Caco-2 (cell line): ENCODE measurements around the gene IQUB. TPM values are rescaled to one million over a fixed set of nuclear protein-coding genes. Genes with fewer than 3 reads are reported as not detected.

Source experiments
- BruUV-seq: library from RNA; stranded (reverse); fragments of 400-500 nt; replicated peaks from 2 replicates; lab custom pipeline; 2021; lab: Mats Ljungman, UMichigan
- CTCF ChIA-PET: fragments of 300-600 bp; sonication (Branson Sonifier 250); formaldehyde crosslinking; loops from one replicate; lab custom pipeline; 2022; ENCODE audit warnings: antibody characterized with exemption; lab: Charles Lee
- POLR2A ChIA-PET: fragments of 300-600 bp; sonication (Branson Sonifier 250); formaldehyde crosslinking; loops from one replicate; lab custom pipeline; 2022; ENCODE audit warnings: antibody characterized with exemption; lab: Charles Lee
- DNase-seq, 2 experiments: peaks; one replicate each; pipeline versions ENCODE4 v3.0.0 to v3.0.0-alpha.2; 2020 to 2022
- H3K27me3 ChIP-seq: replicated peaks from 2 replicates; pipeline ENCODE4 v1.6.0; 2011; ENCODE audit warnings: low read length; ENCODE audit not compliant: control insufficient read depth, insufficient read depth
- H3K36me3 ChIP-seq: 2 replicates; pipeline ENCODE4 v1.5.1; 2011; ENCODE audit warnings: low read length; ENCODE audit not compliant: control insufficient read depth, insufficient read depth
- H3K4me1 ChIP-seq: fragments of 250-450 bp; sonication (Bioruptor Pico); 2 replicates; pipeline ENCODE4 v1.5.1; 2020; ENCODE audit warnings: mild to moderate bottlenecking
- H3K4me3 ChIP-seq: 2 replicates; pipeline ENCODE4 v1.5.1; 2011; ENCODE audit warnings: low read depth, mild to moderate bottlenecking, control low read depth, low read length
- H3K9me3 ChIP-seq: fragments of 250-450 bp; sonication (Bioruptor Pico); 2 replicates; pipeline ENCODE4 v1.5.1; 2020; ENCODE audit warnings: mild to moderate bottlenecking, moderate library complexity
- H3K27ac Mint-ChIP-seq: one replicate; pipeline ENCODE4 v1.8.0; 2022; ENCODE audit warnings: mixed read lengths; ENCODE audit not compliant: unreplicated experiment
- H3K27me3 Mint-ChIP-seq: one replicate; pipeline ENCODE4 v1.8.0; 2022; ENCODE audit warnings: mixed read lengths; ENCODE audit not compliant: insufficient read depth, unreplicated experiment
- H3K36me3 Mint-ChIP-seq: one replicate; pipeline ENCODE4 v1.8.0; 2022; ENCODE audit warnings: mild to moderate bottlenecking, mixed read lengths; ENCODE audit not compliant: insufficient read depth, unreplicated experiment
- H3K4me1 Mint-ChIP-seq: one replicate; pipeline ENCODE4 v1.8.0; 2022; ENCODE audit warnings: low read depth, mixed read lengths; ENCODE audit not compliant: unreplicated experiment
- H3K4me3 Mint-ChIP-seq: one replicate; pipeline ENCODE4 v1.8.0; 2022; ENCODE audit warnings: mild to moderate bottlenecking, moderate library complexity, mixed read lengths; ENCODE audit not compliant: unreplicated experiment
- H3K9me3 Mint-ChIP-seq: one replicate; pipeline ENCODE4 v1.8.0; 2022; ENCODE audit warnings: mixed read lengths; ENCODE audit not compliant: unreplicated experiment
- intact Hi-C: fragments of 100-400 bp; cut with micrococcal nuclease; formaldehyde crosslinking; loops from one replicate; pipeline ENCODE4 v1.10.0; 2022; ENCODE audit not compliant: unreplicated experiment
- total RNA-seq: library from RNA; stranded (reverse); gene quantifications from 2 replicates; pipeline ENCODE4 v1.2.3, GENCODE V29; 2022
- TF ChIP-seq, protein P1 (sequence below), 2 experiments: fragments of 200-600 bp in 1 of 2; IDR thresholded peaks; 1 replicate in 1 of 2; 2 replicates in 1 of 2; pipeline versions ENCODE4 v1.5.1 to v1.8.0; 2011 to 2022; ENCODE audit warnings: antibody characterized with exemption in 1 of 2, control low read depth in 1 of 2, inconsistent platforms in 1 of 2, low read depth in 1 of 2, low read length in 1 of 2, mild to moderate bottlenecking in 1 of 2, moderate library complexity in 1 of 2; ENCODE audit not compliant: insufficient read depth in 1 of 2, severe bottlenecking in 1 of 2, unreplicated experiment in 1 of 2

IQUB gene
- total RNA-seq, 1 experiment from 2014 or later: 0.39 TPM

DNA sequence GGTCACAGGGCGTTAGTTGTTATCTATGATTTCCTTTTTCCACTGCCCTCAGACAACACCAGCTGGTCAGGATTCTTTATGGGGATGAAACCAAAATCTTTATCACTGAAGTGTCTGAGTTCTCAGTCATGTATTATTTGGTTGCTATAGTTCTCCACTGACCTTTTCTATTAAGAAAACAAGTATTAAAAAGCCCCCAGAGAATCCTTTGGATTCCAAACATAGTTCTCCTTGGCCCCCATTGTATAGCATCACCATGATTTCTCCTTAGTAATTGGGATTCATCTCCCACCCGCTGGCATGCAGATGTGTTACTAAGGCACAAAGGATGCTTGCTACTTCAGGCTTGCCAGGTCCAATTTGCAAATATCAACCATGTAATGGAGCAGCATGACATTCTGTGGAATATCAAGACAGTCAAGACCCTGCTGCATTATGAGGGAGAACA is 94.3 kb downstream of the IQUB start:
- ChIA-PET POLR2A (no interaction called here), CTCF (no interaction called here)
- no peaks in the 10 kb centered on the region for H3K9me3 ChIP-seq
- Mint-ChIP-seq H3K9me3 (no peaks in the 10 kb centered on the region), H3K4me1 (no peaks in the 10 kb centered on the region), H3K27ac (no peak overlapping the region), H3K4me3 (no peak overlapping the region), H3K27me3 (no peaks in the 10 kb centered on the region), H3K36me3 (no peaks in the 10 kb centered on the region)
- no peaks in the 10 kb centered on the region for H3K36me3 ChIP-seq
- TF ChIP-seq, protein P1, sequence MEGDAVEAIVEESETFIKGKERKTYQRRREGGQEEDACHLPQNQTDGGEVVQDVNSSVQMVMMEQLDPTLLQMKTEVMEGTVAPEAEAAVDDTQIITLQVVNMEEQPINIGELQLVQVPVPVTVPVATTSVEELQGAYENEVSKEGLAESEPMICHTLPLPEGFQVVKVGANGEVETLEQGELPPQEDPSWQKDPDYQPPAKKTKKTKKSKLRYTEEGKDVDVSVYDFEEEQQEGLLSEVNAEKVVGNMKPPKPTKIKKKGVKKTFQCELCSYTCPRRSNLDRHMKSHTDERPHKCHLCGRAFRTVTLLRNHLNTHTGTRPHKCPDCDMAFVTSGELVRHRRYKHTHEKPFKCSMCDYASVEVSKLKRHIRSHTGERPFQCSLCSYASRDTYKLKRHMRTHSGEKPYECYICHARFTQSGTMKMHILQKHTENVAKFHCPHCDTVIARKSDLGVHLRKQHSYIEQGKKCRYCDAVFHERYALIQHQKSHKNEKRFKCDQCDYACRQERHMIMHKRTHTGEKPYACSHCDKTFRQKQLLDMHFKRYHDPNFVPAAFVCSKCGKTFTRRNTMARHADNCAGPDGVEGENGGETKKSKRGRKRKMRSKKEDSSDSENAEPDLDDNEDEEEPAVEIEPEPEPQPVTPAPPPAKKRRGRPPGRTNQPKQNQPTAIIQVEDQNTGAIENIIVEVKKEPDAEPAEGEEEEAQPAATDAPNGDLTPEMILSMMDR (IDR thresholded peaks at IDR 0.05; ENCODE audit: insufficient read depth in 1 of 2, low read depth in 1 of 2, low read length in 1 of 2, severe bottlenecking in 1 of 2, unreplicated experiment in 1 of 2): no peak
- no peak for DNase-seq
- no peak overlapping the region for H3K4me3 ChIP-seq
- BruUV-seq: no TSS peak
- H3K27me3 ChIP-seq: no peaks in the 10 kb centered on the region
- intact Hi-C loops: no loop called here
- no peaks in the 10 kb centered on the region for H3K4me1 ChIP-seq

DNA sequence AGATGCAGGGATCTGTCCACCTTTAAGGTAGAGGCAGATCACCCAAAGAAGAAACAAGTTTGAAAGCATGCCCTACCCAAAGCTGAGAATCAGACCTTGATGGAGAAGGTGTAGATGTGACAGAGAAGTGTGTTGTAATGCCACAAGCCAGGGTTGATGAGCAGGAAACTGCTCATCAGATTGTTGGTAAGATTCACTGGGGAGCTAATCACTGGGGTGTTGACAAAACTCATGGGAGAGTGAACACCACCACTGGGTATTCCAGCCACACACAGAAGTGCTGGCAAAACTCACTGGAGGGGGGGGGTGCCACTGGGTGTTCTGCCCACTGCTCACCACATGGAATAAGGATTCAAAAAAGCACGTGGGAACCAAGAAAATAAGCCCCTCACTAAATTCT is 95.2 kb downstream of the IQUB start:
- no peak overlapping the region for H3K27ac Mint-ChIP-seq
- POLR2A ChIA-PET: no interaction called here
- Histone ChIP-seq H3K9me3 (no peaks in the 10 kb centered on the region), H3K4me3 (no peak overlapping the region), H3K36me3 (no peaks in the 10 kb centered on the region), H3K4me1 (no peaks in the 10 kb centered on the region), H3K27me3 (no peaks in the 10 kb centered on the region)
- BruUV-seq: no TSS peak
- no peak for DNase-seq
- intact Hi-C loops: no loop called here
- CTCF ChIA-PET: no interaction called here
- TF ChIP-seq, protein P1 (IDR thresholded peaks at IDR 0.05; ENCODE audit: insufficient read depth in 1 of 2, low read depth in 1 of 2, low read length in 1 of 2, severe bottlenecking in 1 of 2, unreplicated experiment in 1 of 2): no peak
- H3K4me1 Mint-ChIP-seq: no peaks in the 10 kb centered on the region
- no peaks in the 10 kb centered on the region for H3K27me3 Mint-ChIP-seq
- H3K9me3 Mint-ChIP-seq: no peaks in the 10 kb centered on the region
- no peak overlapping the region for H3K4me3 Mint-ChIP-seq
- no peaks in the 10 kb centered on the region for H3K36me3 Mint-ChIP-seq

DNA sequence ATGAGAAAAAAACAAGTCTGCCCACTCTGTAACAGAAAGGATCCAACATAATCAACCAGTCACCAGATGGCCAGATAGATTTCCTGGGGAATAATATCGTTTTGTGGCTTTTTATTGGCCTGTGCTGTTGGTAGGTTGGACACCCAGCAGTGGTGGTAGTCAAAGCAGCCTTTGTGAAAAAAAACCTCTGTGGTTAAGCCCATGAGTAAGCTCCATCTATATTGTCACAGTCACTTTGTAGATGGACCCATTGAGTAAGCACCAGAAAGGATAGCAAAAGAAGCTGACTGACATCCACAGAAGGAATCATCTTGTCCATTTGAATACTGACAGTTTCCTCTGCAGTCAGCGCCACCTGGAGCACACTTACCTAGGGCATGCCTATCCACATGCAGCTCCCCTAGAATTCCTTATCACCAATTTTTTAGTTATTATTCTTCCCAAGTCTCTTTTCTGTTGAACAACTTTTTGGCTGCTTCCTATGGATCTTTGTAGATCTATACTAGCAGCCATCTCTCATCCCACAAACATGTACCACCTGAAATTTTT is 96.9 kb downstream of the IQUB start:
- POLR2A ChIA-PET: no interaction called here
- TF ChIP-seq, protein P1 (IDR thresholded peaks at IDR 0.05; ENCODE audit: insufficient read depth in 1 of 2, low read depth in 1 of 2, low read length in 1 of 2, severe bottlenecking in 1 of 2, unreplicated experiment in 1 of 2): no peak

More for the DNA sequence above, 96.9 kb downstream of the IQUB start:
- H3K27me3 ChIP-seq: no peaks in the 10 kb centered on the region
- CTCF ChIA-PET: interaction anchor here (0.6 kb wide), 1 partner anchor 80 kb away, joined by 3 read pairs; no protein-coding TSS in a partner anchor
- H3K27me3 Mint-ChIP-seq: no peaks in the 10 kb centered on the region
- no peak overlapping the region for H3K4me3 Mint-ChIP-seq
- DNase-seq: no peak
- no peak overlapping the region for H3K4me3 ChIP-seq
- no peaks in the 10 kb centered on the region for H3K9me3 Mint-ChIP-seq
- intact Hi-C loops: no loop called here
- no peaks in the 10 kb centered on the region for H3K4me1 ChIP-seq
- H3K4me1 Mint-ChIP-seq: no peaks in the 10 kb centered on the region
- H3K36me3 Mint-ChIP-seq: no peaks in the 10 kb centered on the region
- H3K27ac Mint-ChIP-seq: no peak overlapping the region
- no TSS peak for BruUV-seq
- H3K9me3 ChIP-seq: no peaks in the 10 kb centered on the region
- H3K36me3 ChIP-seq: no peaks in the 10 kb centered on the region
